ENCODE results near the gene KDM5A. TPM values are rescaled to one million over a fixed set of nuclear protein-coding genes. Genes with fewer than 3 reads are reported as not detected.

Gene KDM5A
- total and polyA plus RNA-seq, 2 donors (not counting 3 experiments of a cell fraction or from before 2014, with no cell fraction given) = 12.6 to 61.0 TPM

- POLR2A ChIA-PET = no interaction called here
- intact Hi-C loops (cut with micrococcal nuclease) = no loop called here
- dilution Hi-C loops (cut with MboI; ENCODE audit: extremely low pct_ligation_motif_present, low sequenced_read_pairs) = no loop called here
- no peak overlapping the region for H2AFZ ChIP-seq (ENCODE audit: low read depth, low read length)
- H3K79me2 ChIP-seq (ENCODE audit: control insufficient read depth, insufficient read depth, low read length) = no peaks in the 10 kb centered on the region
- TF ChIP-seq JUN (IDR thresholded peaks at IDR 0.05; ENCODE audit: borderline replicate concordance, insufficient read depth, insufficient read length, low read depth) = no peak
- TF ChIP-seq EZH2 (IDR thresholded peaks at IDR 0.05; ENCODE audit: borderline replicate concordance, low read depth, low read length, severe bottlenecking) = no peak
- TF ChIP-seq FOS (IDR thresholded peaks at IDR 0.05; ENCODE audit: borderline replicate concordance, insufficient read depth, low read length) = no peak
- TF ChIP-seq POLR2A (IDR thresholded peaks at IDR 0.05; ENCODE audit: low read depth, low read length) = no peak
- no peak for TF ChIP-seq CTCF (IDR thresholded peaks at IDR 0.05; ENCODE audit: extremely low read depth in 1 of 2, insufficient read depth in 1 of 2, low read depth in 1 of 2, low read length in 2 of 2)
- TF ChIP-seq GATA2 (IDR thresholded peaks at IDR 0.05; ENCODE audit: insufficient read depth, insufficient read length, low read depth, low read length) = no peak
- no peak for TF ChIP-seq MAX (IDR thresholded peaks at IDR 0.05; ENCODE audit: insufficient read depth, insufficient read length)
- no peak for TF ChIP-seq MYC (IDR thresholded peaks at IDR 0.05; ENCODE audit: low read depth, low read length)
- TF ChIP-seq POLR2AphosphoS5 (IDR thresholded peaks at IDR 0.05; ENCODE audit: insufficient read depth, low read depth, low read length) = no peak
- H3K4me1 ChIP-seq (ENCODE audit: control insufficient read depth, extremely low read depth, insufficient read depth, low read length) = no peaks in the 10 kb centered on the region
- no peaks in the 10 kb centered on the region for H3K36me3 ChIP-seq (ENCODE audit: control insufficient read depth in 2 of 2, extremely low read depth in 1 of 2, insufficient read depth in 2 of 2, low read length in 2 of 2)
- peaks cover 2 to 12% of the 10 kb centered on the region in 2 experiments for H3K27me3 ChIP-seq (ENCODE audit: control insufficient read depth in 2 of 2, insufficient read depth in 2 of 2, low read length in 2 of 2)
- H3K4me2 ChIP-seq (ENCODE audit: insufficient read depth, low read length) = no peak overlapping the region
- H3K4me3 ChIP-seq (replicated peaks in 1 of 3; ENCODE audit: insufficient read depth in 1 of 3, low read depth in 1 of 3, low read length in 3 of 3) = no peak overlapping the region
- BruUV-seq (replicated peaks) = no TSS peak
- no peak overlapping the region for H3K27ac ChIP-seq (ENCODE audit: insufficient read depth, low read depth, low read length)
- FAIRE-seq = no peak
- H4K20me1 ChIP-seq (replicated peaks; ENCODE audit: control insufficient read depth, extremely low read depth, insufficient read depth, low read length) = no peaks in the 10 kb centered on the region
- CTCF ChIA-PET = interaction anchor here (0.6 to 1.3 kb wide), 2 partner anchors 22 to 138 kb away, joined by 3 read pairs; no protein-coding TSS in a partner anchor
- H3K9ac ChIP-seq (replicated peaks; ENCODE audit: extremely low read depth, insufficient read depth, low read length) = no peak overlapping the region
- no peak for DNase-seq (ENCODE audit: low read depth, low spot score)
- no peaks in the 10 kb centered on the region for H3K9me1 ChIP-seq (replicated peaks; ENCODE audit: control insufficient read depth, extremely low read depth, insufficient read depth, low read length)
- no peaks in the 10 kb centered on the region for H3K9me3 ChIP-seq (replicated peaks; ENCODE audit: control insufficient read depth, insufficient read depth, low read length)
Observed at GRCh38 chr12:263574-263973, 125.5 kb downstream of the KDM5A start.

All from endothelial cell of umbilical vein (primary cell).